Measurements from ENCODE around the gene GID8. TPM values are rescaled to one million over a fixed set of nuclear protein-coding genes. Genes with fewer than 3 reads are reported as not detected.

Gene GID8
- total and polyA plus RNA-seq, 2 of the 13 experiments (the other 11 are each of a cell fraction or from before 2014, with no cell fraction given) = 39.6 to 59.8 TPM

GRCh38 chr20:62952968-62953838 lies 15.3 kb downstream of the GID8 start (continued):
- no peak; the same call in none of the 2 replicates for TF ChIP-seq ZNF800 (CRISPR knock-in tag; IDR thresholded peaks at IDR 0.05)
- TF ChIP-seq BRF2 (CRISPR knock-in tag; IDR thresholded peaks at IDR 0.05) = peak; percentile 39; the same call in 1 of the 2 replicates
- TF ChIP-seq JUN (CRISPR knock-in tag; IDR thresholded peaks at IDR 0.05) = 0 out of 2 replicates have a peak, but pooled peaks have one; percentile 8
- peak; percentile 34; the same call in 1 of the 2 replicates for TF ChIP-seq ZNF616 (CRISPR knock-in tag; IDR thresholded peaks at IDR 0.05; ENCODE audit: low read depth)
- 0 out of 2 replicates have a peak, but pooled peaks have one; percentile 24 for TF ChIP-seq ELF3 (CRISPR knock-in tag; IDR thresholded peaks at IDR 0.05)
- TF ChIP-seq NFYC (CRISPR knock-in tag; IDR thresholded peaks at IDR 0.05) = no peak
- peak; percentile 19 for TF ChIP-seq HDAC2 (CRISPR knock-in tag; IDR thresholded peaks at IDR 0.05)
- TF ChIP-seq NFAT5 (CRISPR knock-in tag; IDR thresholded peaks at IDR 0.05) = peak; percentile 47; the same call in 1 of the 2 replicates
- no peak for TF ChIP-seq ZNF672 (CRISPR knock-in tag; IDR thresholded peaks at IDR 0.05)
- peak; percentile 82; the same call in 1 of the 2 replicates for TF ChIP-seq KLF11 (CRISPR knock-in tag; IDR thresholded peaks at IDR 0.05)
- no peak; the same call in 1 of the 2 replicates for TF ChIP-seq STAG1 (CRISPR knock-in tag; IDR thresholded peaks at IDR 0.05)
- peak; percentile 30; the same call in 1 of the 2 replicates for TF ChIP-seq ZFP91 (CRISPR knock-in tag; IDR thresholded peaks at IDR 0.05; ENCODE audit: borderline replicate concordance)
- peak; percentile 49; the same call in 1 of the 2 replicates for TF ChIP-seq ZNF574 (CRISPR knock-in tag; IDR thresholded peaks at IDR 0.05)
- peak; percentile 9; the same call in 1 of the 2 replicates for TF ChIP-seq ZSCAN20 (CRISPR knock-in tag; IDR thresholded peaks at IDR 0.05; ENCODE audit: borderline replicate concordance)
